Ecto neural progenitor cell (in vitro differentiated cells): Measurements from ENCODE around the gene SNCG.
"Not testable (repeated sequence)": the region's sequence is repeated elsewhere in the genome, so short reads cannot be mapped to it uniquely, and the experiment has no call there.

ENCODE experiments used
- DNase-seq: peaks from one replicate; pipeline ENCODE4 v3.0.0-alpha.2; 2018; ENCODE audit warnings: low spot score

Gene SNCG

GRCh38 chr10:86945361-86946212 is 12.8 kb upstream of the SNCG start:
- DNase-seq: peak; percentile 65

DNA sequence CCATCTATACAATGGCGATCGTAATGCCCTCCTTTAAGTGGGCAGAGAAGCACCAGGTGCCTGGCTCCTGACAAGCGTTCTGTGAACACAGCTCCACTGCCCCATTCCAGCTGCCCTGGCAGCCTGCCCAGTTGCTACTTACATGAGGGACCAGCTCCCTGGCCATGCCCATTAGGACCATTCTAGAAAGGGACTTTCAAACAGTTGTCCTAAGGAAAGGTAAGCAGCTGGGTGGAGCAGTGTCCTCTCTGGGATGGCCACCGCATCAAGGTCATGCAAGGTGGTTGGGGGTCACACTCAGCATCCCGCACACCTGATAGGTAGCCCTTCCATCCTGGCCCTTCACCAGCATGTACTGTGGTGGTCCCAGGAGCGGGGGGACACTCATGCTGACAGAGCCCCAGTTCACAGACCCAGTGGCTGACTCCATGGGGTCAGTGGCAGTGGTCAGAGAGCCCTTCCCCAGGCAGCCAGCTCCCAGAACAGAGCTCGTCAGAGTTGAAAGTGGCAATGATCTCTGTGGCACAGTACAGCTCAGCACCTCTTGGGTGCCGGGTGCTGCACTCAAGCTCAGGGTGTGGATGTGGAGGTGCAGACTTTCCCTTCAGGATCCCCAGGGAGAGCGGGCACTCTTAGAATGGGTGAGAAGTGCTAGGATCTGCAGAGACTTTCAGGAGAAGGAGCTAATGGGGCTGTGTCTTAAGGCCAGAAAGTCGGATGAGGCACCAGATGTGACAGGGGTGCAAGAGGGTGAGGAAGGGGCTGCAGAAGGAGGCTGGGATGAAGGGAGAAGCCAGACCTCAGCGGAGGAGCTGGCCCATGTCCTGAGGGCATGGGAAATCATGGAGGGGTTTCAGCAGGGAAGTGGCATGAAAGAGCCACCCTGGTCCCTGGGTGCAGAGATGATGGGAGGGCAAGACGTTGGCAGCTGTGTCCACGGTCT is 11.9 kb upstream of the SNCG start:
- no peak for DNase-seq

DNA sequence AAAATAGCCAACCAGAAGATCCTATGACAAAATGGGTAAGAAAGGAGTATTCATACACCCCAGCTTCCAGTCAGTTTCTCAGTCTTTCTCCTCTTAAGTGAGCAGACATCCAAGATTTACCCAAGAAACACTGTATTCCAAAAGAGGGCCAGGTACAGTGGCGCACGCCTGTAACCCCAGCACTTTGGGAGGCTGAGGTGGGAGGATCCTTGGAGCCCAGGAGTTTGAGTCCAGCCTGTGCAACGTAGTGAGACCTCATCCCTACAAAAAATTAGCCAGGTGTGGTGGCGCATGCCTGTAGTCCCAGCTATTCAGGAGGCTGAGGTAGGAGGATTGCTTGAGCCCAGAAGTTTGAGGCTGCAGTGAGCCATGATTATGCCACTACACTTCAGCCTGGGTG is 10.6 kb upstream of the SNCG start:
- DNase-seq: not testable (repeated sequence)

GRCh38 chr10:86950349-86950748 is 8.1 kb upstream of the SNCG start:
- no peak for DNase-seq

DNA sequence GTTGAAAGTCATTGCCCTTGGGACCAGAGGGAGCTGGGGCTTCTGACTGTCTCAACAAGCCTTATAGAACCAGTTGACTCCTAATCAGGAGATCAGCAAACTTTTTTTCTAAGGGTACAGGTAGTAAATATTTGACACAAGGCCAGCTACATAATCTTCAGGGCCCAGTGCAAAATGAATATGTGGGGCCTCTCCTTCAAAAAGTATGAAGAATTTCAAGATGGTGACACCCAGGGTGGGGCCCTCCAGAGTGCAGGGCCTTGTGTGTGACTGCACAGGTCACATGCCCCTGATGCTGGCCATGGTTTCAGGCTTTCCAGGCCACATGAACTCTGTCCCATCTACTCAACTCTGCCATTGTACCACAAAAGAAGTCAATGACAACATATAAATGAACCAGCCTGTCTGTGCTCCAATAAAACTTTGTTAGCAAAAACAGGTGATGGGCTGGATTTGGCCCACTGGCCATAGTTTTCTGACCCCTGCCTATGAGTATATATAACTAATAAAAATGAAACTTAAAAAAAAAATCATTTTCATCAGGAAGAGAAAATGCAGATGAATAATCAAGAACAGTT is 7.1 kb upstream of the SNCG start:
- no peak for DNase-seq

GRCh38 chr10:86952106-86952505 is 6.3 kb upstream of the SNCG start:
- DNase-seq: no peak

DNA sequence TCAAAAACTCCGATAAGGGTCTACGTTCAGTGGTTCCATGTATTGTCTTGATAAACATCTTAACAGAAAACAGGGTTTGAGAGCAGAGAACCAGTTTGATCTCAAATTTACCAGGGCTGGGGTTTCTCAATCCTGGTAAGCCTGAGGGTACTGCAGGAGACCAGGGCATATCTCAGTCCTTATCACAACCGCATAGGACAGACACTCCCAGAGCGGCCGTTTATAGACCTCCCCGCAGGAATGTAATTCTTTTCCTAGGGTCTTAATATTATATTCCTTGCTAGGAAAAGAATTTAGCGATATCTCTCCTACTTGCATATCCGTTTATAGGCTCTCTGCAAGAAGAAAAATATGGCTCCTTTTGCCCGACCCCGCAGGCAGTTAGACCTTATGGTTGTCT is 5.7 kb upstream of the SNCG start:
- not testable (repeated sequence) for DNase-seq

DNA sequence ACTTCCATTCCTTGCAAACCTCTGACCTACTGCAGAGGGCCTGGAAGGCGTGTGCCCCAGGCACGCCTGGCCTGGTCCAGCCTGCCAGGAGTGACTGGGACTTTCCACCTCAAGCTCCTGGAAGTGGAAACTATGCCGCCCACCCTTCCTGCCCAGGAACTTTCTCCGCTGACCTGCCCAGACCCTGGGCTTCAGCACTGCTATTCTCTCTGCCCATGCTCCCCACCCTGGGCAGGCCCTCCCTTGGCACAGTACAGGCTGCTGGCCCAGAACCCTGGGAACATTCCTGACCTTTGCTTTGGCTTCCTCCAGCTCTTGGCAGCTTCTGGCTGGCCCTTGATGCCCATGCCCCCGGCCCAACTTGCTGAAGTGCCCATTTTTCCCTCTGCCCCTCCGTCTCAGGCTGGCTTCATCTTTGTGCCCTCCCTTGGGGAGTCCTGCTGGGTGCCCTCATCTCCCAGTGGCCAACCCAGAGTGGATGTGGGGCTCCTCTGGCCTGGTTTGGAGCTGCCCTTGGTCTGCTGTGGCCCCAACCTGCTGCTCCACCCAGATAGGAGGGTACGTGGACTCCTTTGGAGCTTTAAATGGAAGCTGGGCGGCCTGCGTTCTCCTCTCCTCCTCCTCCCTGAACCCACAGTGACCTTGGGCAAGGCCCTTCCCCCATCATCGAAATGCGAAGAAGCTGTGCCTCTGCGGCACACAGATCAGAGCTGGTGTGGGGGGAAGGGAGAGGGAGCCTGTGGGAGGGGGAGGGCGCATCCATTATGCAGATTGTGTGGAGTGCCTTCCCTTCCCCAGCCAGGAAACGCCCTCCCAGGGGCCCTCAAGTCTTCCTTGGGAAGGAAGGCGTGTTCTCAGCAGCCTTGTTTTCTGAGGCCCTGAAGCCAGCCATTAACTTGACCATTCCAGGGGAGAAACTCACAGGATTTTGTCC is 4.4 kb upstream of the SNCG start:
- peak; percentile 79 for DNase-seq

DNA sequence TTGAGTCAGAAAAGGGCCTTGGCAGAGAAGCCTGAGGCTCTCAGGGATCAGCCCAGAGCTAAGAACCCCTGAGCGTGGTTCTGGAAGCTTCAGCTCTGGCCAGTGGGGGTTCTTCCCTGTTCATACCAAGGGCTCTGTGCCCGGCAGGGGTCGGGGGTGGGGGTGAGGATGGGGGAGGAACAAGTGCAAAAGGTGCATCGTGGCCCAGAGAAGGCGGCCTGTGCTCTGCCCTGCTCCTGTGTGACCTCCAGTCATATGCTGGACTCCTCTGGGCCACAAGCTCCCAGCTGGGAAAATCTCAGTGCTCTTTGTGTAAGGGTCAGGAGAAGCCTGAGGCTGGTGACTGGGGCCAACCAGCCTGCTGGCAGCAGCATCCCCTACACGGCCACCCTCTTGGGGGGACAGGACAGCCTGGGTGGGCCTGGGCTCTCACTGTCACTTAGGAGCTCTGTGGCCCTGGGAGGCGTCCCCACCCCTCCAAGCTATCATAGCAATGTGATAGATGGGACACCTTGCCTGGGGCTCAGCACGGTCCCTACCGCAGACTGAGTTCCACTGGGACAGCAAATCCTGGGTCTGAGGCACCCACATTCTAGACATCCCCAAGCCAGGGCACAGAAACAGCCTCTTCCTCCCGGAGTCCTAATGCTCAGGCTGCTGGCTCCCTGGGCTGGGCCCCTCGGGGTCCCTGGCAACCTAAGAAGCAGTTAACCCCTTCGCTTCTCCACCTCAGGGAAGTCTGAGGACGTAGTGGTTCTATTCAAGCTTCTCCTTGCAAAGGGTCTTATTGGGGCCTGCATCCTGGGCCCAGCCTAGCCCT is 3.5 kb upstream of the SNCG start:
- DNase-seq: peak; percentile 47

DNA sequence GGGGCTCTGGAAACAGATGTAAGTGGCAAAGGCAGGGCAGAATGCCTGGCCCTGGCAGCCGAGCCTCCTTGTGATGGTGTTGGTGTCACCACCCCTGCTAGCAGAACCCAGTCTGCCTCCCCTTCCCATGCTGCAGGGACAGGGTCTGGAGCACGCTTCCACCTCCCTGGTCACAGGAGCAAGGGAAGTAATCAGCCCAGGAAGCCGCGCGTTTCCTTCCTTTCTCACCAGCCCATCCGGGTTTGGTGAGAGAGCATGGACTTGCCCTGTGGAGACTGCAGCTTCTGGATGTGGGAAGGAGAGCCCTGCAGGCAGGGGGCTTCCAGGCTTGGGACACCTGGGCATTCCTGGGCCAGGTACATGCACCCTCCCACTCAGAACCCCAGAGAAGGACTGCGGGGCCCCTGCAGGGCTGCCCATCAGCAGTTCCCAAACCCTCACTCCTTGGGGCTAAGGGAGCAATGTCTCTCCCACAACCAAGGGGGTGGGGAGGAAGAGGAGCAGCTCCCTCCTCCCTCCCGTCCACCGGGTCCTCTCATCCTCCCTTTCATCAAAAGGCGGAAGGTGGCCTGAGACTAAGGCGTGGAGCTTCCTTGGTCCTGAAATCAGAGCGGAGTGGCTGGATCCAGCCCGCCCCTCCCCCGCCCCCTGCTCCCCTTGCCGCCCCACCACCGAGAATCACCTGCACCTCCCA is 2.8 kb upstream of the SNCG start:
- DNase-seq: peak; percentile 46

DNA sequence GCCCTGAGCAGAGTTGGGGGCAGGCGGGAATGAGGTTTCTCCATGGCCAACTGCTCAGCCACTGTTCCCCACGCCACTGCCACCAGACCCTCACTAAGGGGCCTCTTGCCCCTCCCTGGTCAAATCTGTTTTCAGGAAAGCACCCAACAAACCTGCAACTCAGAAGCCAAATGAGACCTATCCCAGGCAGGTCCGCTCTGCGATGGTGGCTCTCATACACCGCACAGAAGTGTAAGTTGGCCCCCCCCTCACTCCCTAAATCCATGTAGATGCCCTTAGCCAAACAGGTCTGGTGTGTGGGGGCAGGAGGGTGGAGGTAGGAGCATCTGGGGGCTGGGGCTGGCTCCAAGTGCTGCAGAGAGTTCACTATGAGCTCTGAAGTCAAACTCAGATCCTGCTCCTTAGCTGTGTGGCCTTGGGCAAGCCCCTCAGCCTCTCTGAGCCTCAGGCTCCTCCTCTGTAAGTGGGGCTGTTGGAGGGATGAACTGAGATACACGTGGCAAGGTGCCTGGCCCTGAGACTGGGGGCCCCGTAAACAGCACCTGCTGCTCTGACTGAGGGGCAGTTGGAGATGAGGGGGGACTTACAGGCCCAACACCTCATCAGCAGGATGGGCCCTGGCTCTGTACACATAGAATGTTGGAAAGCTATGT is 2.1 kb upstream of the SNCG start:
- no peak for DNase-seq

DNA sequence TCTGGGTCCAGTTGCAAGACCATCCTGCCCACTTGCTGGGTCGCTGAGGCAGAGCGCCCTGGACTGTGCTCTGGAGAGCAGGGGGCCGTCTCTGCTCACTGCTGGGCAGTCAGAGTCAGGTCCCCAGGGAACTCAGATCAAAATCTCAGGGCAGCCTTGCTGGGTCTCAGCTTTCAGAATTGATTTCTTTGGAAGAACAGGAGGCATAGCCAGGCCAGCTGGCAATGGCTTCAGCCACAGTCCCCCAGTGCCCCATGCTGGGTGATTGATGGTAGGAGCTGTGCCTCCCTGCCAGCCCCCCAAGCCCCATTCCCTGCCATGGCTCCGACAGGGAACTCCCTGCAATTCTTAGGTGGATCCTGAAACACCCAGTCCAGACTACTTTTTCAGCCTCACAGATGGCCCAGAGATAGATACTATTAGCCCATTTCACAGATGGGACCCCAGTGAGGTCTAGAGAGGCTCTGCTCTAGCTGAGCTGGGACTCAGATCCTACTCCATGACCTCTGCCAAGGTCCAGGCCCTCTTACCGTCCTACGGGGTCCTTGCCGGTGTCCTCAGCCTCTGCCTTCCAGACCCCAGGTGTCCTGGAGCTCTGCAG is 1.5 kb upstream of the SNCG start:
- DNase-seq: no peak

DNA sequence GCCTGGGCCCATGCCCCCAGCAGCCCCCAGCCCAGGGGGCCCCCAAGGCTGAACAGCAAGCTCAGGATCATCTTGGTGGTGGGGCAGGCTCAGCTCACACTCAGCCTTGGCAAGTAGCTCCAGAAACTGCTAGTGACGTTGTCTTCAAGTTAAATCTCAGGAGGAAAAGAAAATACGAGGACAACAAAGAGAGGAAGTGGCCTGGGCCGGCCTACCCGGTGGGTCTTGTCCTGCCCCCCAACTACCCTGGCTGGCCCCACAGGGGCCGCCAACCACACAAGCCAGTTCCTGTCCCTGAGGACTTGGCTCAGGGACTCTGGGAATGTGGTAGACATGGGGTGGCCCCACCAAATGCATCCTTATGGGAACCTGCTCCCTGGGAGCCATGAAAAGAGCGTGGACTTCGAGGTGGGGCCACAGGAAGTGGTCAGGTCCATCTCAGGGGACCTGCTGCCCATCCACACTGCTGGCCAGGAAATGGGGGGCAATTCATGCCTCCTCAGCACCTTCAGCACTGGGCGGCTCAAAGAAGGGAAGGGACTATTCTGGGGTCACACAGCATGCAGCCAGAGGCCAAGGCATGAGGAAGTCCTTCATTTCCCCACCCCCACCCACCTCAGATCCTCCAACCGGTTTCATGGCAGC is 806 bp upstream of the SNCG start, which contains the start of gene MMRN2:
Gene MMRN2, minus strand, starts transcription at position 145 of the 645 bp plus-strand sequence. Its CDS starts 74 bp downstream, at position 71.
- no peak for DNase-seq

GRCh38 chr10:86958901-86959736 is 720 bp downstream of the SNCG start:
- peak; percentile 57 for DNase-seq

DNA sequence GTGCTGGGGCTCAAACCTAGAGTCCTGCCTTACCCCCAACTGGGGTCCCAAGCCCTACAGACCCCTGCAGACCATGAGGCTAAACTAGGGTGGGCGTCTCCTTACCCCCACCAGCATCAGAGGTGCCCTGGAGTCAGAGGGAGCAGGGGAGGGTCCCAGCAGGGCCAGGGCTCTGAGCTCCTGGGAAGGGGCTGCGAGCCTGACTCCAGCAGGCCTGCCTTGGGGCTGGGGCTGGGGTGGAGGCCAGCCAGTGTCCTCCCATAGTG is 1.3 kb downstream of the SNCG start:
- DNase-seq: peak; percentile 46

GRCh38 chr10:86960003-86960862 is 1.8 kb downstream of the SNCG start:
- peak; percentile 71 for DNase-seq
